Measurements from ENCODE around the gene EPO. TPM values are rescaled to one million over a fixed set of nuclear protein-coding genes. Genes with fewer than 3 reads are reported as not detected.

Gene EPO
- total RNA-seq, 1 experiment from 2014 or later: not detected

GRCh38 chr7:100674411-100675104 is 45.7 kb upstream of the EPO start:
- Histone ChIP-seq H3K4me1 (ENCODE audit: control insufficient read depth, insufficient read depth, low read length) (peaks cover 28% of the 10 kb centered on the region), H3K4me3 (ENCODE audit: low read depth in 2 of 2, low read length in 2 of 2) (peak overlapping the region; percentile 66 to 93), H3K36me3 (ENCODE audit: control insufficient read depth, insufficient read depth, low read length) (peaks cover 3% of the 10 kb centered on the region), H3K27me3 (ENCODE audit: control insufficient read depth, insufficient read depth, low read length) (no peaks in the 10 kb centered on the region), H3K9me3 (ENCODE audit: control insufficient read depth, insufficient read depth, low read depth, low read length) (no peaks in the 10 kb centered on the region), H3K27ac (ENCODE audit: low read length) (peak overlapping the region; percentile 85)
- ChIA-PET POLR2A (interaction anchor here (0.5 kb wide), 1 partner anchor 70 kb away, joined by 3 read pairs; no protein-coding TSS in a partner anchor), CTCF (no interaction called here)
- in situ Hi-C loops (cut with HindIII; ENCODE audit: low pct_unique_long_range_greater_than_20kb, low sequenced_read_pairs): no loop called here
- ATAC-seq (no peak), DNase-seq (ENCODE audit: low read depth, low spot score) (no peak)
- BruUV-seq (replicated peaks): no TSS peak
- intact Hi-C loops (cut with micrococcal nuclease; ENCODE audit: unreplicated experiment): no loop called here
- no peak for TF ChIP-seq SIN3A (IDR thresholded peaks at IDR 0.05; ENCODE audit: borderline replicate concordance, insufficient read depth, low read depth, low read length)
- no peak for TF ChIP-seq POLR2AphosphoS5 (IDR thresholded peaks at IDR 0.05; ENCODE audit: low read depth, low read length)
- TF ChIP-seq TCF7L2 (IDR thresholded peaks at IDR 0.05; ENCODE audit: low read depth, low read length): no peak
- TF ChIP-seq REST (IDR thresholded peaks at IDR 0.05; ENCODE audit: insufficient read depth in 1 of 2, low read depth in 2 of 2, low read length in 1 of 2): no peak
- TF ChIP-seq CTCF (IDR thresholded peaks at IDR 0.05): no peak

- Histone ChIP-seq H3K4me1 (ENCODE audit: control insufficient read depth, insufficient read depth, low read length) (peaks cover 33% of the 10 kb centered on the region), H3K4me3 (ENCODE audit: low read depth in 2 of 2, low read length in 2 of 2) (peak overlapping the region; percentile 66 to 93), H3K27me3 (ENCODE audit: control insufficient read depth, insufficient read depth, low read length) (no peaks in the 10 kb centered on the region), H3K36me3 (ENCODE audit: control insufficient read depth, insufficient read depth, low read length) (peaks cover 3% of the 10 kb centered on the region), H3K9me3 (ENCODE audit: control insufficient read depth, insufficient read depth, low read depth, low read length) (no peaks in the 10 kb centered on the region), H3K27ac (ENCODE audit: low read length) (peak overlapping the region; percentile 85; the same call in 1 of the 2 replicates)
- in situ Hi-C loops (cut with HindIII; ENCODE audit: low pct_unique_long_range_greater_than_20kb, low sequenced_read_pairs) (no loop called here), intact Hi-C loops (cut with micrococcal nuclease; ENCODE audit: unreplicated experiment) (no loop called here)
- DNase-seq (ENCODE audit: low read depth, low spot score) (no peak), ATAC-seq (no peak)
- POLR2A ChIA-PET: interaction anchor here (0.5 kb wide), 1 partner anchor 70 kb away, joined by 3 read pairs; no protein-coding TSS in a partner anchor
- CTCF ChIA-PET: interaction anchor here (1.2 kb wide), 1 partner anchor 15 kb away, joined by 3 read pairs; no protein-coding TSS in a partner anchor
- TF ChIP-seq POLR2AphosphoS5 (IDR thresholded peaks at IDR 0.05; ENCODE audit: low read depth, low read length) (no peak), CTCF (IDR thresholded peaks at IDR 0.05) (no peak), REST (IDR thresholded peaks at IDR 0.05; ENCODE audit: insufficient read depth in 1 of 2, low read depth in 2 of 2, low read length in 1 of 2) (no peak), TCF7L2 (IDR thresholded peaks at IDR 0.05; ENCODE audit: low read depth, low read length) (no peak), SIN3A (IDR thresholded peaks at IDR 0.05; ENCODE audit: borderline replicate concordance, insufficient read depth, low read depth, low read length) (no peak)
- TSS peak; percentile 67 for BruUV-seq (replicated peaks)
These were observed 45.2 kb upstream of the EPO start for GRCh38 chr7:100675105-100675451.

All from Panc1 (cell line).